GM12875 (cell line): ENCODE measurements around the gene CCDC154.

Source experiments
- H3K4me3 ChIP-seq: one replicate; pipeline ENCODE4 v1.5.1; 2011; ENCODE audit warnings: low read depth, low read length, control low read depth
- TF ChIP-seq, protein P1 (sequence below): IDR thresholded peaks from 2 replicates; pipeline ENCODE4 v1.5.1; 2011; ENCODE audit warnings: low read depth, mild to moderate bottlenecking, control low read depth, inconsistent platforms, low read length, moderate library complexity, borderline replicate concordance; ENCODE audit not compliant: insufficient read depth

The CCDC154 gene

DNA sequence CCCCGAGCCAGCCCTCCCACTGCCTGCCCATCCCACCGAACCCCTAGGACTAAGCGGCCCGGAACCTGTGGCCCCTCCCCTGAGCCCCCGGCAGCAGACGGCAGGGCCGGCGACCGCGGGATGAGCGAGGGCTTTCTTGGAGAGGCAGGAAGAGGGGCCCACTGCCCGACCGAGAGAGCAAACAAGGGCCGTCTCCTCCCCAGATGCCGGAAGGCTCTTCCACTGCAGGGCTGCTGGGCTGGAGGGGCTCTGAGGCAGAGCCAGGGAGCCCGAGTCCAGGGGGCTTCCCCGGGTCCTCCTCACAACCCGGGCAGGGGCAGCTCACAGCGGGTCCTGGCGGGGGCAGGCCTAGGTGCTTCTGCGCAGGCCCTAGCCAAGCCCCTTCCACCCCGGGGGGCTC lies 10.6 kb downstream of the CCDC154 start:
- no peak overlapping the region for H3K4me3 ChIP-seq
- TF ChIP-seq, protein P1, sequence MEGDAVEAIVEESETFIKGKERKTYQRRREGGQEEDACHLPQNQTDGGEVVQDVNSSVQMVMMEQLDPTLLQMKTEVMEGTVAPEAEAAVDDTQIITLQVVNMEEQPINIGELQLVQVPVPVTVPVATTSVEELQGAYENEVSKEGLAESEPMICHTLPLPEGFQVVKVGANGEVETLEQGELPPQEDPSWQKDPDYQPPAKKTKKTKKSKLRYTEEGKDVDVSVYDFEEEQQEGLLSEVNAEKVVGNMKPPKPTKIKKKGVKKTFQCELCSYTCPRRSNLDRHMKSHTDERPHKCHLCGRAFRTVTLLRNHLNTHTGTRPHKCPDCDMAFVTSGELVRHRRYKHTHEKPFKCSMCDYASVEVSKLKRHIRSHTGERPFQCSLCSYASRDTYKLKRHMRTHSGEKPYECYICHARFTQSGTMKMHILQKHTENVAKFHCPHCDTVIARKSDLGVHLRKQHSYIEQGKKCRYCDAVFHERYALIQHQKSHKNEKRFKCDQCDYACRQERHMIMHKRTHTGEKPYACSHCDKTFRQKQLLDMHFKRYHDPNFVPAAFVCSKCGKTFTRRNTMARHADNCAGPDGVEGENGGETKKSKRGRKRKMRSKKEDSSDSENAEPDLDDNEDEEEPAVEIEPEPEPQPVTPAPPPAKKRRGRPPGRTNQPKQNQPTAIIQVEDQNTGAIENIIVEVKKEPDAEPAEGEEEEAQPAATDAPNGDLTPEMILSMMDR = no peak

DNA sequence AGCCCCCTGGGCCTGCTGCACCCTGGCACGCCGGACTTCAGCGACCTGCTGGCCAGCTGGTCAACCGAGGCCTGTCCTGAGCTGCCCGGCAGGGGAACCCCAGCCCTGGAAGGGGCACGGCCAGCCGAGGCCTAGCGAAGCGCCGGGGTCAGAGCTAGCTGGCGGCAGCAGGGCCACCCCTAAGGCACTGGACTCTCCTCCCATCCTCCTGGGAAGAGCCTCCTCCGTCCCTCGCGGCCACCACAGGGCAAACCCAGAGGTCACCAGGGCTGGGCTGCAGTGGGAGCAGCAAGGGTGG lies 11.1 kb downstream of the CCDC154 start:
- TF ChIP-seq, protein P1 = no peak
- no peak overlapping the region for H3K4me3 ChIP-seq

DNA sequence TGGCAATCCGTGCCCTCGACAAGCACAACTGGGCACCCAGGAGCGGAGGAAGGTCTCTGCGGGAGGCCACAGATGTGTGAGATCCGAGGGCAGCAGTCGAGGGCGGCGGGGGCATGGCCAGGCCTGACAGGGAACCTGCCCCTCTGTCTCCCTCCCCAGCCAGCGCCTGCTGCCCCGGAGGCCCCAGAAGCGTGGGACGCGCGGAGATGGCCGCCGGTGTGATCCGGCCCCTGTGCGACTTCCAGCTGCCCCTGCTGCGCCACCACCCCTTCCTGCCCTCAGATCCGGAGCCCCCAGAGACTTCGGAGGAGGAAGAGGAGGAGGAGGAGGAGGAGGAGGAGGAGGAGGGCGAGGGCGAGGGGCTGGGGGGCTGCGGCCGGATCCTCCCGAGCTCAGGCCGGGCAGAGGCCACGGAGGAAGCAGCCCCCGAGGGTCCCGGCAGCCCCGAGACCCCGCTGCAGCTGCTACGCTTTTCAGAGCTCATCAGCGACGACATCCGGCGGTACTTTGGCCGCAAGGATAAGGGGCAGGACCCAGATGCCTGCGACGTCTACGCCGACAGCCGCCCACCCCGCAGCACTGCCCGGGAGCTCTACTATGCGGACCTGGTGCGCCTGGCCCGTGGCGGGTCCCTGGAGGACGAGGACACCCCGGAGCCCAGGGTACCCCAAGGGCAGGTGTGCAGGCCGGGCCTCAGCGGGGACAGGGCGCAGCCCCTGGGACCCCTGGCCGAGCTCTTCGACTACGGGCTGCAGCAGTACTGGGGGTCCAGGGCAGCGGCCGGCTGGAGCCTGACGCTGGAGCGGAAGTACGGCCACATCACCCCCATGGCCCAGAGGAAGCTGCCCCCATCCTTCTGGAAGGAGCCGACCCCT lies 11.7 kb downstream of the CCDC154 start:
- H3K4me3 ChIP-seq = no peak overlapping the region
- TF ChIP-seq, protein P1 = no peak

DNA sequence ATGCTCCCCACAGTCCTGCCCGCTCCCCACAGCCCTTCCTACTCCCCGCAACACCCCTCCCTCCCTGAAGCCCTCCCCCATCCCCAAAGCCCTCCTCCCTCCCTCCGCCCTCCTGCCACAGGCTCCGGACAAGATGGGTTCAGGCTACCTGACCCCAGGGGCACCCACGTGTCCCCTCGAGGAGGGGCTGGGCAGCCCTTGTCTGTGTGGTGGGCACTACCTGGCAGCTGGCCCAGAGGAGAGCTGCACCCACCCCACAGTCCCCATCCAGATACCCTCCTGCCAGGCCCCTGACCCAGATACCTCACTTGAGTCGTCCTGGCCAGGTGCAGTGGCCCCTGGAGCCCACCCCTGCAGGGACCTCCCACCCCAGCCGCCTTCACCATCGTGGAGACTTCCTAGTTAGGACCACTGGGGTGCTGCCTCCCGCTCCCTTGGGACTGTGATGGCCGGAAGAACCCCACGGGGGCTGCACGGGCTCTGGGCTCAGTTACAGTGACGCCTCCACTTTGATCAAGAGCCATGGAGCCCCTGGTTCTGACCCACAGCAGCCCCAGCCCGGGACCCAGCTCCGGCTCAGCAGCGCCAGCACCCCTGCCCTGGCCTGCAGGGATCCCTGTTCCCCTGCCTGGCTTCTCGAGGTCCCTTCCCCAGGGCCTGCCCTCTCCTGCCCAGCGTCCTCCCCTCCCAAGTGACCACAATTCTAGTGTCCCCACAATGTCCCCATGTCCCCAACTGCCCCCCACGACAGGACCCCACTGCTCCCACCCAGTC lies 12.7 kb downstream of the CCDC154 start:
- TF ChIP-seq, protein P1 = no peak
- H3K4me3 ChIP-seq = no peak overlapping the region

DNA sequence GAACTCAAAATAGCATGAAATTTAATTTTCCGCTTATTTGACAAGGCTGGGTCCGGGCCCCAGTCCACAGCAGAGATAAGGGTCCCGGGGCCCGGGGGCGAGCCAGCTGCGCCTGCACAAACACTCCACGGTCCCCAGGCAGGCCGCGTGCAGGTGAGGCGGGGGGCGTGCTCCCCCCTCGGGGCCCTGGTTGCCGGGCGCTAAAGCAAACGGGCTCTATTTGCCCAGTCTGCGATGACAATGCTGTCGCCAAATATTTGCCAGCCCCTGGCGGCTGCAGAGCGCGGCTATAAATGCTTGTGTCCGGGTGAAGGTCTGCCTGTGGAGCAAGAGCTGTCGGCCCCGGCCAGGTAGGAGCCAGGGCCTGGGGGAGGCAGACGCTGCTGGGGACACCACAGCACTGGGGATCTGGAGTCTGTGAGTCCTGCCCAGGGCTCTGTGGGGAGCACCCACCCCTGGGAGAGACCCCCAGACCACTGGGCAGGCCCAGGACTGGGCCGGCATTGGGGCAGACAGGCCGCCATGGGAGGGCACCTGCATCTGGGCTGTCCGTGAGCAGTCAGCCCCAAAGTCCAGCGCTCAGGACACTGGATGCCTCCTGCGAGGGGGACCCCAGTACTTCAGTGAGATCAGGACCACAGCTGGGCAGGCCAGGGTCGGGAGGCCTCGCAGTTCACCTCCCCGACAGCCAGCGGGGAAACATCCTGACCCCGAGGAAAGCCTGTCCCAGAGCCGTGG lies 13.4 kb downstream of the CCDC154 start, which contains the start of gene PERCC1:
TSS of gene PERCC1 (plus strand) at position 320 of the 738 bp plus-strand sequence. CDS start 1,516 bp downstream, outside the sequence.
- TF ChIP-seq, protein P1 = no peak
- no peak within 1 kb of the TSS for H3K4me3 ChIP-seq

DNA sequence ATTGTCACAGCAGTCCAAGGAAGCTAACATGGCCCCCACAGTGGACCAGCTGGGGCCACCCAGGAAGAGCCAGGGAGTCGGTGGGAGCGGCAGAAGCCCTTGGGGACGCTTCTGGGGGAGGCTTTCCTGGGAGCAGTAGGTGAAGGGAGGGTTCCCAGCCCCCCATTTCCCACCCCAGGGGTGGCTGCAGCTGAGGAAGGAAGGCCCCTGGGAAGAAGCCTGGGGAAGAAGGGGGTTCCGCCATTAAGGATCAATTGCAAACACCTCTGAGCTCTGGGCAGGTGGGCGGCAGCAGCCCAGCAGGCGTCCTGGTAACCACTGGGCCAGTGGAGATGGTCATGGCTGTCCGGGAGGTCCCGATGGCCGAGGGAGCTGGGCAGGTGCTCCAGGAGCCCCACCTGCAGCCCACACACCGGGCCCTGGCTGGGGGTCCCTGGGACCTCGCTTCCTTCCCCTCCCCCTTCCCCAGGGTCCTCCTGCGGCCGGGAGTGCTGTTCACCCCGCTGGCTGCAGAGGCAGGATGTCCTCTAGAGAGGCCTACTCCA lies 14.1 kb downstream of the CCDC154 start:
- TF ChIP-seq, protein P1 = no peak
- no peak overlapping the region for H3K4me3 ChIP-seq
